ENCODE results near the gene NRAP.

GRCh38 chr10:113609704-113610108 is 54.1 kb downstream of the NRAP start:
- no peak for TF ChIP-seq NR2C2 (IDR thresholded peaks at IDR 0.05; ENCODE audit: borderline replicate concordance, control insufficient read depth, insufficient read length, low read depth)
- no peak for TF ChIP-seq KAT2A (conservative IDR thresholded peaks at IDR 0.05; ENCODE audit: control insufficient read depth, low read depth, low read length)
- TF ChIP-seq GABPA (IDR thresholded peaks at IDR 0.05; ENCODE audit: low read depth), result no peak
- TF ChIP-seq TAF1 (IDR thresholded peaks at IDR 0.05; ENCODE audit: borderline replicate concordance, low read depth, low read length), result no peak
- TF ChIP-seq CTCF (IDR thresholded peaks at IDR 0.05 in 2 of 3, conservative IDR thresholded peaks at IDR 0.05 in 1 of 3; ENCODE audit: control insufficient read depth in 2 of 3, extremely low read depth in 1 of 3, insufficient read depth in 1 of 3, low read depth in 3 of 3, low read length in 3 of 3), result no peak
- TF ChIP-seq ZZZ3 (IDR thresholded peaks at IDR 0.05; ENCODE audit: control insufficient read depth, insufficient read length, low read depth), result no peak
- TF ChIP-seq REST (IDR thresholded peaks at IDR 0.05; ENCODE audit: low read depth, low read length), result no peak
- no peak for TF ChIP-seq TCF7 (IDR thresholded peaks at IDR 0.05; ENCODE audit: borderline replicate concordance)
- no peak for TF ChIP-seq EP300 (IDR thresholded peaks at IDR 0.05; ENCODE audit: borderline replicate concordance in 1 of 2, control insufficient read depth in 1 of 2, low read depth in 2 of 2, low read length in 2 of 2)
- no peak for TF ChIP-seq POLR2AphosphoS5 (IDR thresholded peaks at IDR 0.05; ENCODE audit: low read length)
- TF ChIP-seq CBFB (IDR thresholded peaks at IDR 0.05; ENCODE audit: low read depth), result no peak
- no peak for TF ChIP-seq FOXK2 (IDR thresholded peaks at IDR 0.05)
- TF ChIP-seq CBX3 (IDR thresholded peaks at IDR 0.05; ENCODE audit: borderline replicate concordance, low read depth), result no peak

Measured in GM12878 (cell line).